ENCODE results near the gene R3HDM2. TPM values are rescaled to one million over a fixed set of nuclear protein-coding genes. Genes with fewer than 3 reads are reported as not detected.

The R3HDM2 gene
- total RNA-seq, 1 experiment from 2014 or later: 34.7 TPM

- TF ChIP-seq PRDM15 (CRISPR knock-in tag; IDR thresholded peaks at IDR 0.05): no peak
- TF ChIP-seq TEAD4 (CRISPR knock-in tag; IDR thresholded peaks at IDR 0.05): no peak
- TF ChIP-seq ATF2 (CRISPR knock-in tag; IDR thresholded peaks at IDR 0.05; ENCODE audit: borderline replicate concordance, low read depth): no peak
Observed at GRCh38 chr12:57229634-57230380, 201.0 kb downstream of the R3HDM2 start, which contains the start of gene SHMT2 (continued).

GRCh38 chr12:57229046-57229633, 201.7 kb downstream of the R3HDM2 start:
- no peak for ATAC-seq
- no peak for DNase-seq (ENCODE audit: low spot score)

More at GRCh38 chr12:57229046-57229633, 201.7 kb downstream of the R3HDM2 start:
- Mint-ChIP-seq H3K36me3 (peaks cover 29% of the 10 kb centered on the region), H3K27me3 (ENCODE audit: low read depth) (peaks cover 53% of the 10 kb centered on the region), H3K4me3 (peak overlapping the region; percentile 98), H3K4me1 (peaks cover 46% of the 10 kb centered on the region), H3K27ac (no peak overlapping the region), H3K9me3 (no peaks in the 10 kb centered on the region)
- ChIA-PET POLR2A (interaction anchor here (0.6 to 2.6 kb wide), 10 partner anchors 10 to 230 kb away, joined by 3 to 41 read pairs (median 6); partner anchors contain the start of genes GLI1, INHBE and LRP1), CTCF (interaction anchor here (1.0 to 10.4 kb wide), 17 partner anchors 8 to 247 kb away, joined by 3 to 660 read pairs (median 5); partner anchors contain the start of genes GLI1, INHBE, NXPH4 and STAC3)
- TF ChIP-seq ZNF512 (CRISPR knock-in tag; IDR thresholded peaks at IDR 0.05; ENCODE audit: borderline replicate concordance) (no peak), FOXJ3 (CRISPR knock-in tag; IDR thresholded peaks at IDR 0.05; ENCODE audit: borderline replicate concordance) (no peak), IRF1 (CRISPR knock-in tag; IDR thresholded peaks at IDR 0.05) (no peak), ZNF121 (CRISPR knock-in tag; IDR thresholded peaks at IDR 0.05) (no peak), ZNF138 (CRISPR knock-in tag; conservative IDR thresholded peaks at IDR 0.05) (no peak), RELA (CRISPR knock-in tag; IDR thresholded peaks at IDR 0.05; ENCODE audit: borderline replicate concordance) (no peak), PRRX2 (CRISPR knock-in tag; IDR thresholded peaks at IDR 0.05) (no peak), ZNF219 (CRISPR knock-in tag; IDR thresholded peaks at IDR 0.05; ENCODE audit: borderline replicate concordance) (no peak), ERG (CRISPR knock-in tag; IDR thresholded peaks at IDR 0.05) (no peak), HMGXB4 (CRISPR knock-in tag; IDR thresholded peaks at IDR 0.05) (no peak), NFE2L1 (CRISPR knock-in tag; IDR thresholded peaks at IDR 0.05) (no peak), ZBTB43 (CRISPR knock-in tag; IDR thresholded peaks at IDR 0.05) (no peak), CTCF (IDR thresholded peaks at IDR 0.05) (no peak), USF1 (CRISPR knock-in tag; IDR thresholded peaks at IDR 0.05) (no peak), NR3C1 (CRISPR knock-in tag; conservative IDR thresholded peaks at IDR 0.05; ENCODE audit: low read depth) (no peak)

All from WTC11 (cell line).